Stimulated activated CD8-positive, alpha-beta memory T cell treated with anti-CD3 and anti-CD28 coated beads, Interleukin-15, amount 100 ng/mL, for 1 hour (primary cell): Measurements from ENCODE around the gene TMCO2.
"Not testable (repeated sequence)": the region's sequence is repeated elsewhere in the genome, so short reads cannot be mapped to it uniquely, and the experiment has no call there.

Source experiments
- DNase-seq: peaks from one replicate; pipeline ENCODE4 v3.0.0-alpha.2; 2020; ENCODE audit warnings: low read depth

The TMCO2 gene

GRCh38 chr1:40247655-40248054, at the start of gene TMCO2:
Gene TMCO2, plus strand, starts transcription at chr1:40247937. Its CDS starts 57 bp downstream, at chr1:40247994.
- no peak for DNase-seq

DNA sequence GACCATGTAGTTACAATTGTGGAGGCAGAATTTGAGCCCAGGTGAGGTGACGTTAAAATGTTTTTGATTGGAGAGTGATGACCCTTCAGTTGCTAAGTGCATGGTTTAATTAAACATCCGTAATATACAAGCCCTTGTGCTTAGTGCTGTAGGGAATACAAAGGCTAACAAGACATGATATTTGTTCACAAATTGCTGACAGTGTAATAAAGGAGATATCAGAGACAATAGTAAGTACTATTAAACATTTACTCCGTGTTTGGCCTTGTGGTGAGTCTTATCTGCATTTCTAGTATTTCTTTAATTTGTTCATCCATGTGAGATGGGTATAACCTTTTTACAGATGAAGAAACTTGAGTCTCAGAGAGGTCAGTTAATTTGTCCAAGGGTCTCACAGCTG, 48.6 kb upstream of the TMCO2 start:
- DNase-seq = no peak

DNA sequence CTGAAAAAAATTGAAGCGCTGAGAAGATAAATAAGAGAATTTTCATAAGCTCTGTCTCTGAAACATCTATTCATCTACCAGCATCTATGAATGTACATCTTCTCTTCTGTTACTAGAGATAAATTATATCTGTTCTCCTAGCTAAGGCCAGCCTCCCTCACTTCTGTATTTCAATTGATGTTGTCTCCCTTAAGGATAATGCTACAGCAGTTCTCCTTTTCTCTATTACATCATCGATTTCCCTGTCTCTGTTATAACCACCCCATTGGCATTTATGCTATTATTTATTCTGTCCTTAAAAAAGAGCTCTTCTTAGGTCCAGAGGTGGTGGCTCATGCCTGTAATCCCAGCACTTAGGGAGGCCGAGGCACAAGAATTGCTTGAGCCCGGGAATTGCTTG, 42.9 kb upstream of the TMCO2 start:
- no peak for DNase-seq

GRCh38 chr1:40210511-40211204, 37.1 kb upstream of the TMCO2 start:
- no peak for DNase-seq

GRCh38 chr1:40218333-40218732, 29.4 kb upstream of the TMCO2 start:
- DNase-seq = no peak

- not testable (repeated sequence) for DNase-seq
Measured at GRCh38 chr1:40221471-40221905, 26.2 kb upstream of the TMCO2 start.

- no peak for DNase-seq
Measured at GRCh38 chr1:40221977-40222772, 25.6 kb upstream of the TMCO2 start.

GRCh38 chr1:40224040-40224439, 23.7 kb upstream of the TMCO2 start:
- no peak for DNase-seq

- DNase-seq = no peak
Measured at GRCh38 chr1:40226192-40226591, 21.5 kb upstream of the TMCO2 start.

GRCh38 chr1:40232444-40232843, 15.3 kb upstream of the TMCO2 start:
- peak; percentile 15 for DNase-seq

DNA sequence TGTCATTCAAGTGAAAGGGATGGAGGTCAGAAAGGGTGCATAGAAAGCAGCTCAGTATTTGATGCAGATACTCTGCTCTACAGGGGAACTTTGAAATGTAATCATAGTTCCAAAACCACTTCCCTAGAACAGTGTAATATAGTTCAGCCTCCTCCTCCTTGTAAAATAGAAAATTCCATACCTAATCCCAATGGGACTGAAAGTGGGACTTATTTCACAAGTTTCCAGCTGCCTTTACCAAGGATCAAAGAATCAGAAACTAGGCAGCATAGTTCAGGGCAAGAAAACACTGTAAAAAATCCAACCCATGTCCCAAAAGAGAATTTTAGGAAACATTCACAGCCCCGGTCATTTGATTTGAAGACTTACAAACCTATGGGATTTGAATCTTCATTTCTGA, 8.1 kb upstream of the TMCO2 start:
- DNase-seq = no peak

- DNase-seq = no peak
Measured at GRCh38 chr1:40240390-40240789, 7.3 kb upstream of the TMCO2 start.

GRCh38 chr1:40241362-40241761, 6.4 kb upstream of the TMCO2 start:
- DNase-seq = no peak

- no peak for DNase-seq
Measured at GRCh38 chr1:40243351-40243750, 4.4 kb upstream of the TMCO2 start.

DNA sequence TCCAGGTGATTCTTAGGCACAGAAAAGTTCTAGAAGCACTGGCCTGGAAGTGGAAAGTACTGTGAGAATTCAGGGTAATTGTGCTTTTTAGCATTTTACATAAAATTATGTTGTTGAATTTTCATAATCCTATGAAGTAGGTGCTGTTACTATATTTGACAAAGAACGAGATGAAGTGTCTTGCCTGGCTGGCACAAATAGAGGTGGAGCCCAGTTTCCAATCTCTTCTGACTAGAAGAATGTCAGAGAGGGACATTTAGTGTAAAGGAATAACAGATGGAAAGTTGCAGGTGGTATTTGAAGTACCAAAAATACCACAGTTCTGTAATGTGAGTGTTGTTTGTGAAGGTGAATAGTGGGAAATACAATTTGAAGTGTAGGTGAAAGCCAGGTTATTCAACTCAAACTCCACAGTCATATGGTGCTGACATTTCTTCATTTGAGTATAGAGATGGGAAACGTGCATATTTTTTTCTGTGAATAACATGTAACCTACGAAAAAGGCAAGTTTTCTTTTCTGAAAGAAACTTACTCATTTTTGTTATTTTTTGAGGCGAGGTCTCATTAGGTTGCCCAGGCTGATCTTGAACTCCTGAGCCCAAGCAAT, 3.5 kb upstream of the TMCO2 start:
- DNase-seq = no peak

GRCh38 chr1:40245686-40246085, 2.1 kb upstream of the TMCO2 start:
- no peak for DNase-seq

GRCh38 chr1:40248412-40248811, 675 bp downstream of the TMCO2 start:
- no peak for DNase-seq

DNA sequence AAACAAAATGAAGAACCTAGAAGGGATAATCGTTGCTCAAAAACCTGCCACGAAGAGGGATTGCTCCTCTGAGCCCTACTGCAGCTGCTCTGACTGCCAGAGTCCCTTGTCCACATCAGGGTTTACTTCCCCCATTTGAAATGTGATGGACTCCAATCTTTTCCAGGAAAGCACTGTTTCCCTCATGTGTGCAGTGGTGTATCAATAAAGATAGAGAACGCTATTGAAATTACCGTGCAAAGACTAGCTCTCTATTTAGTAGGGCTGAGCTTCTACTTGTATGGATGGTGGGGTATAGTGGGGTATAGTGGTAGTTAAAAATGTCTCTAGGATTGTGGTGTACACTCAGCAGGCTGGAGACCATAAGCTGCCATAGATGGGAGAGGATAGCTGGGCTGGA, 3.7 kb downstream of the TMCO2 start:
- DNase-seq = no peak

GRCh38 chr1:40252601-40253000, 4.9 kb downstream of the TMCO2 start:
- DNase-seq = no peak

- no peak for DNase-seq
Measured at GRCh38 chr1:40255231-40255630, 7.5 kb downstream of the TMCO2 start.

- no peak for DNase-seq
Measured at GRCh38 chr1:40256401-40257084, 8.8 kb downstream of the TMCO2 start.

DNA sequence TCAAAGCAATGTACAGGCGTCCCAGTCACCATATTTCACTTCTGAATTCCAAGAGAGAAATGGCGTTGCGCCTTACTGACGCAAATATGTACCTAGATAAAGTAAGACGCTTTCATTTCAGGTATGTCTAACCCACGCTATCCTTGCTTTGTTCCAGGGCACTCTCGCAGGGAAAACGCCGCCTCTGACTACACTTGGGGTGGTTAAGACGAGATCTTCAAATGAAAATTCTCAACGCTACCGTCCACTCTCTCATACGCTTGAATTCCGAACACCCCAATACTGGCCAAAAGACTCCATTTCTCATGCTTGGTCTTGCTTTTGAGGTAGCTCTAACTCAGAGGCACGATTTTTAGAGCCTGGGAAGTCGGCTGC, 9.6 kb downstream of the TMCO2 start:
- DNase-seq = no peak
